GM12892 (cell line): Measurements from ENCODE around the gene MYO5A.
A peak's percentile ranks its signal among the peaks of the same experiment; 100 is the strongest.
"Not testable (repeated sequence)": the region's sequence is repeated elsewhere in the genome, so short reads cannot be mapped to it uniquely, and the experiment has no call there.

Source experiments
- DNase-seq: peaks from one replicate; pipeline ENCODE4 v3.0.0; 2011; ENCODE audit not compliant: insufficient read length
- FAIRE-seq: peaks from 2 replicates; lab custom pipeline; 2011; peaks lifted over from hg19 to GRCh38; lab: Jason Lieb, UNC
- POLR2A ChIP-seq: IDR thresholded peaks from 2 replicates; pipeline ENCODE4 v1.6.1; 2011; ENCODE audit warnings: low read depth, low read length, control low read depth
- POLR2AphosphoS5 ChIP-seq: IDR thresholded peaks from 2 replicates; pipeline ENCODE4 v1.6.1; 2011; ENCODE audit warnings: low read depth, low read length, control low read depth
- TAF1 ChIP-seq: IDR thresholded peaks from 2 replicates; pipeline ENCODE4 v1.6.1; 2011; ENCODE audit warnings: low read depth, mild to moderate bottlenecking, control low read depth, low read length, borderline replicate concordance

The MYO5A gene

GRCh38 chr15:52496175-52496574 is 32.5 kb downstream of the MYO5A start:
- TF ChIP-seq TAF1: no peak
- TF ChIP-seq POLR2A: no peak
- no peak for TF ChIP-seq POLR2AphosphoS5
- DNase-seq: no peak
- peak; percentile 51 for FAIRE-seq

DNA sequence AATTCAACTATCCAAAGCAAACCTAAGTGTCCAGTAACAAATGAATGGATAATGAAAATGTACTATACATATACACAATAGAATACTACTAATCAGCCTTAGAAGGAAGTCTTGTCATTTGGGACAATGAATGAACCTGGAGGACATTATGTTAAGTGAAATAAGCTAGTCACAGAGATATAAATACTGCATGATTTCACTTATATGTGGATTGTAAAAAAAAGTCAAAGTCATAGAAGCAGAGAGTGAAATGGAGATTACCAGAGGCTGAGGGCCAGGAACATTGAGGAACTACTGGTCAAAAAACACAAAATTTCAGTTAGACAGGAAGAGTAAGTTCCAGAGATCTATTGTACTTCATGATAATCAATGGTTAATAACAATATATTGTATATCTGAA is 33.6 kb downstream of the MYO5A start:
- FAIRE-seq: no peak
- TF ChIP-seq TAF1: no peak
- TF ChIP-seq POLR2AphosphoS5: no peak
- DNase-seq: no peak

GRCh38 chr15:52493968-52494367 is 34.7 kb downstream of the MYO5A start:
- FAIRE-seq (no peak), DNase-seq (no peak)
- no peak for TF ChIP-seq TAF1
- TF ChIP-seq POLR2A: no peak
- TF ChIP-seq POLR2AphosphoS5: no peak

- no peak for DNase-seq
- TF ChIP-seq POLR2A (no peak), TAF1 (no peak), POLR2AphosphoS5 (no peak)
- FAIRE-seq: no peak
Observed at GRCh38 chr15:52492132-52492531, 36.5 kb downstream of the MYO5A start.

- TF ChIP-seq TAF1 (no peak), POLR2A (no peak), POLR2AphosphoS5 (no peak)
- FAIRE-seq (no peak), DNase-seq (no peak)
Observed at GRCh38 chr15:52491472-52491871, 37.2 kb downstream of the MYO5A start.

DNA sequence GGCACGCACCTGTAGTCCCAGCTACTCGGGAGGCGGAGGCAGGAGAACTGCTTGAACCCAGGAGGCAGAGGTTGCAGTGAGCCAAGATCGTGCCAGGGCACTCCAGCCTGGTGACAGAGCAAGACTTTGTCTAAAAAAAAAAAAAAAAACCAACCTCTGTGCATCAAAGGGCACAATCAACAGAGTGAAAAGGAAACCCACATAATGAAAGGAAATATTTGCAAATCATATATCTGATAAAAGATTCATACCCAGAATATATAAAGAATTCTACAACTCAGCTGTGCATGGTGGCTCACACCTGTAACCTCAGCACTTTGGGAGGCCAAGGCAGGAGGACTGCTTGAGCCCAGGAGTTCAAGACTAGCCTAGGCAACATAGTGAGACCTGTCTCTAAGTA is 39.2 kb downstream of the MYO5A start:
- DNase-seq, FAIRE-seq: not testable (repeated sequence)

DNA sequence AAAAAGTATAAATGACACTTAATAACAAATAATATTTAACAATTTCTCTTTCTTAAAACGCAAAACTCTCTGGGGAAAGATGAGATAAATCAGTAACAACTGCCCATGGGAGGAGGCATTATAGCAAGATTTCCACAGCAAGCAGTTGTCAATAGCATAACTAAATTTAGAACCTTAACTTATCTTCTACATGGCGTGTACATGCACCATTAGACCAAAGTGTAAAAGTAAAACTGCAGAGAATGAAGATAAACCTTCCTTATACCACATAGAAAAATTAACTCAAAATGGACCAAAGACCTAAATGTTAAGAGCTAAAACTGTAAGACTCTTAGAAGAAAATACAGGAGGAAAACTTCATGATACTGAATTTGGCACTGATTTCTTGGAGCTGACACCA is 39.9 kb downstream of the MYO5A start:
- FAIRE-seq (no peak), DNase-seq (no peak)

GRCh38 chr15:52486003-52486996 is 42.4 kb downstream of the MYO5A start:
- no peak for DNase-seq
- TF ChIP-seq POLR2AphosphoS5: no peak
- TF ChIP-seq TAF1: no peak
- TF ChIP-seq POLR2A: no peak
- peak; percentile 61 for FAIRE-seq

More for the DNA sequence above, 39.9 kb downstream of the MYO5A start:
- TF ChIP-seq TAF1: no peak
- no peak for TF ChIP-seq POLR2A
- TF ChIP-seq POLR2AphosphoS5: no peak

GRCh38 chr15:52485290-52485689 is 43.4 kb downstream of the MYO5A start:
- FAIRE-seq: no peak

DNA sequence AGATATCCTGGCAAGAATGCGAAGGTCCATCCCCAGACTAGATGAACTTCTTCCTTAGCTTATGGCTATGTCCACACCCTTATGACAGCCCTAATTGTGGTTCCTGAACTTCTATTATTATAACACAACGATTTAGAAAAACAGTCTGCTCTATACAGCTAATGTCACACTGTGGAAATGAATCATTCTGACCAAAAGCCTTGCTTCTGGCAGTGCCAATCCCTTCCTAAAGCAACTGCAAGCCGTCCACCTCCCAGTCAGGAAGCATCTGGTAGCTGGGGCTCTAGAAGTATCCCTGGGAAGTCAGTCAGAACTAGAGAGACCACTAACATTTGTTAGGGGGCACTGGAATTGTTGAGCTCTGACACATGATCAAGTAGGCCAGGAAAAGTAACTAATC is 45.0 kb downstream of the MYO5A start:
- DNase-seq (no peak), FAIRE-seq (peak; percentile 14)
- no peak for TF ChIP-seq TAF1
- no peak for TF ChIP-seq POLR2AphosphoS5
- TF ChIP-seq POLR2A: no peak

More at GRCh38 chr15:52485290-52485689, 43.4 kb downstream of the MYO5A start:
- DNase-seq: no peak
- TF ChIP-seq POLR2AphosphoS5 (no peak), POLR2A (no peak), TAF1 (no peak)

GRCh38 chr15:52481915-52482314 is 46.8 kb downstream of the MYO5A start:
- peak; percentile 74 for FAIRE-seq
- TF ChIP-seq POLR2AphosphoS5: no peak
- no peak for TF ChIP-seq TAF1
- no peak for TF ChIP-seq POLR2A
- peak; percentile 32 for DNase-seq

- DNase-seq: no peak
- no peak for TF ChIP-seq TAF1
- no peak for TF ChIP-seq POLR2AphosphoS5
- no peak for TF ChIP-seq POLR2A
- FAIRE-seq: no peak
Observed at GRCh38 chr15:52480990-52481389, 47.7 kb downstream of the MYO5A start.
